ENCODE measurements around the gene ABITRAM. TPM values are rescaled to one million over a fixed set of nuclear protein-coding genes. Genes with fewer than 3 reads are reported as not detected.
"Not testable (repeated sequence)": the region's sequence is repeated elsewhere in the genome, so short reads cannot be mapped to it uniquely, and the experiment has no call there.

The ABITRAM gene
- total RNA-seq, 4 donors from 2014 or later, result 7.6 to 9.4 (median 9.1) TPM

GRCh38 chr9:108910914-108911313, 23.3 kb upstream of the ABITRAM start:
- ATAC-seq (ENCODE audit: low FRiP score), result no peak
- no peak for DNase-seq (ENCODE audit: low spot score)
- TF ChIP-seq CTCF (IDR thresholded peaks at IDR 0.05), result no peak

GRCh38 chr9:108911820-108912219, 22.4 kb upstream of the ABITRAM start:
- no peak for ATAC-seq (ENCODE audit: low FRiP score)
- no peak for TF ChIP-seq CTCF (IDR thresholded peaks at IDR 0.05)
- no peak for DNase-seq (ENCODE audit: low spot score)

GRCh38 chr9:108913391-108913790, 20.8 kb upstream of the ABITRAM start:
- TF ChIP-seq CTCF (IDR thresholded peaks at IDR 0.05), result no peak
- DNase-seq (ENCODE audit: low spot score), result no peak
- no peak for ATAC-seq (ENCODE audit: low FRiP score)

GRCh38 chr9:108919517-108919916, 14.7 kb upstream of the ABITRAM start:
- DNase-seq (ENCODE audit: low spot score) (no peak), ATAC-seq (ENCODE audit: low FRiP score) (no peak)
- no peak for TF ChIP-seq CTCF (IDR thresholded peaks at IDR 0.05)

GRCh38 chr9:108920401-108920800, 13.8 kb upstream of the ABITRAM start:
- not testable (repeated sequence) for ATAC-seq (ENCODE audit: low FRiP score); DNase-seq (ENCODE audit: low spot score)

- no peak for TF ChIP-seq CTCF (IDR thresholded peaks at IDR 0.05)
- ATAC-seq (ENCODE audit: low FRiP score) (no peak), DNase-seq (ENCODE audit: low spot score) (no peak)
Observed at GRCh38 chr9:108921200-108921599, 13.0 kb upstream of the ABITRAM start.

GRCh38 chr9:108924466-108924865, 9.7 kb upstream of the ABITRAM start:
- ATAC-seq (ENCODE audit: low FRiP score) (no peak), DNase-seq (ENCODE audit: low spot score) (no peak)
- no peak for TF ChIP-seq CTCF (IDR thresholded peaks at IDR 0.05)

- no peak for TF ChIP-seq CTCF (IDR thresholded peaks at IDR 0.05)
- no peak for DNase-seq (ENCODE audit: low spot score)
Observed at GRCh38 chr9:108928386-108928785, 5.8 kb upstream of the ABITRAM start.

More at GRCh38 chr9:108928386-108928785, 5.8 kb upstream of the ABITRAM start:
- no peak for ATAC-seq (ENCODE audit: low FRiP score)
